Left lobe of liver (tissue), 2 donors: ENCODE results near the gene SH3RF1. TPM values are rescaled to one million over a fixed set of nuclear protein-coding genes. Genes with fewer than 3 reads are reported as not detected.

Source experiments
- ATAC-seq: fragments of 200-7000 bp; cut with Tn5 transposase; one replicate; pipeline ENCODE4 v1.9.1; 2020; ENCODE audit warnings: mild to moderate bottlenecking, moderate library complexity
- DNase-seq: peaks from one replicate; pipeline ENCODE4 v3.0.0-alpha.2; 2020; ENCODE audit warnings: low spot score
- total RNA-seq: library from RNA; stranded (reverse); gene quantifications from one replicate; pipeline ENCODE4 v1.2.1, GENCODE V29; 2021
- donor health status: DM: no; HTN: no; CAD: no; lungs with moderate emphysema.
- donor health status: DM: no; HTN: yes; CAD: no.

The SH3RF1 gene
- total RNA-seq, 1 donor from 2014 or later, result 7.2 TPM

GRCh38 chr4:169167957-169168858 lies 102.5 kb downstream of the SH3RF1 start:
- DNase-seq, result no peak
- no peak for ATAC-seq

- ATAC-seq, result no peak
- DNase-seq, result no peak
Measured at GRCh38 chr4:169164669-169165415, 105.9 kb downstream of the SH3RF1 start.

- no peak for ATAC-seq
Measured at GRCh38 chr4:169163947-169164668, 106.6 kb downstream of the SH3RF1 start.

GRCh38 chr4:169163495-169163894 lies 107.3 kb downstream of the SH3RF1 start:
- DNase-seq (no peak), ATAC-seq (no peak)

More at GRCh38 chr4:169163947-169164668, 106.6 kb downstream of the SH3RF1 start:
- DNase-seq, result no peak

GRCh38 chr4:169160825-169161224 lies 109.9 kb downstream of the SH3RF1 start:
- ATAC-seq, result no peak
- no peak for DNase-seq

GRCh38 chr4:169159624-169160171 lies 111.1 kb downstream of the SH3RF1 start:
- ATAC-seq (no peak), DNase-seq (no peak)

- ATAC-seq, result no peak
Measured at GRCh38 chr4:169158861-169159260, 111.9 kb downstream of the SH3RF1 start.

GRCh38 chr4:169158046-169158445 lies 112.7 kb downstream of the SH3RF1 start:
- DNase-seq (no peak), ATAC-seq (no peak)

More at GRCh38 chr4:169158861-169159260, 111.9 kb downstream of the SH3RF1 start:
- no peak for DNase-seq

GRCh38 chr4:169156392-169156791 lies 114.4 kb downstream of the SH3RF1 start:
- no peak for ATAC-seq
- no peak for DNase-seq

- ATAC-seq (no peak), DNase-seq (no peak)
Measured at GRCh38 chr4:169154121-169154520, 116.6 kb downstream of the SH3RF1 start.

- no peak for ATAC-seq
Measured at GRCh38 chr4:169153481-169154087, 117.2 kb downstream of the SH3RF1 start.

GRCh38 chr4:169152899-169153298 lies 117.9 kb downstream of the SH3RF1 start:
- ATAC-seq (no peak), DNase-seq (no peak)

More at GRCh38 chr4:169153481-169154087, 117.2 kb downstream of the SH3RF1 start:
- no peak for DNase-seq

- DNase-seq (no peak), ATAC-seq (no peak)
Measured at GRCh38 chr4:169152098-169152497, 118.7 kb downstream of the SH3RF1 start.

- no peak for ATAC-seq
- DNase-seq, result no peak
Measured at GRCh38 chr4:169151671-169152070, 119.1 kb downstream of the SH3RF1 start.

GRCh38 chr4:169150806-169151205 lies 120.0 kb downstream of the SH3RF1 start:
- DNase-seq, result no peak
- no peak for ATAC-seq

GRCh38 chr4:169148885-169149284 lies 121.9 kb downstream of the SH3RF1 start:
- ATAC-seq (no peak), DNase-seq (no peak)

GRCh38 chr4:169147191-169147590 lies 123.6 kb downstream of the SH3RF1 start:
- ATAC-seq (no peak), DNase-seq (no peak)

- no peak for DNase-seq
- ATAC-seq, result no peak
Measured at GRCh38 chr4:169144061-169144600, 126.6 kb downstream of the SH3RF1 start.

- ATAC-seq (no peak), DNase-seq (no peak)
Measured at GRCh38 chr4:169143335-169143734, 127.4 kb downstream of the SH3RF1 start.

GRCh38 chr4:169142906-169143305 lies 127.8 kb downstream of the SH3RF1 start:
- no peak for DNase-seq
- ATAC-seq, result no peak
